Liver (tissue), 9 donors: Measurements from ENCODE around the gene GADL1. TPM values are rescaled to one million over a fixed set of nuclear protein-coding genes. Genes with fewer than 3 reads are reported as not detected.

Experiments
- DNase-seq: peaks from one replicate; pipeline ENCODE4 v3.0.0-alpha.2; 2017; ENCODE audit warnings: low spot score
- H3K27ac ChIP-seq, 2 donors: one replicate each; pipeline ENCODE4 v1.7.0; 2013; ENCODE audit warnings: inconsistent platforms in 2 of 2, low read length in 2 of 2, control low read depth in 1 of 2, low read depth in 1 of 2, mild to moderate bottlenecking in 1 of 2
- H3K27me3 ChIP-seq, 4 donors: one replicate each; pipeline versions ENCODE4 v1.6.1 to v1.7.0; 2013; ENCODE audit warnings: low read length in 3 of 4, inconsistent platforms in 1 of 4, mild to moderate bottlenecking in 1 of 4, moderate library complexity in 1 of 4; ENCODE audit not compliant: control insufficient read depth in 4 of 4, insufficient read depth in 4 of 4
- H3K36me3 ChIP-seq, 4 donors: one replicate each; pipeline versions ENCODE4 v1.6.1 to v1.7.0; 2013; ENCODE audit warnings: low read length in 3 of 4, mild to moderate bottlenecking in 3 of 4, low read depth in 1 of 4, moderate library complexity in 1 of 4; ENCODE audit not compliant: control insufficient read depth in 4 of 4, insufficient read depth in 3 of 4
- H3K4me1 ChIP-seq, 4 donors: one replicate each; pipeline versions ENCODE4 v1.6.1 to v1.7.0; 2013; ENCODE audit warnings: low read length in 3 of 4, mild to moderate bottlenecking in 3 of 4, moderate library complexity in 1 of 4; ENCODE audit not compliant: control insufficient read depth in 4 of 4, insufficient read depth in 4 of 4
- H3K4me3 ChIP-seq, 3 donors: one replicate each; pipeline versions ENCODE4 v1.6.1 to v1.7.0; 2013; ENCODE audit warnings: low read length in 3 of 3, control low read depth in 1 of 3, low read depth in 1 of 3, mild to moderate bottlenecking in 1 of 3
- H3K9ac ChIP-seq, 2 donors: one replicate each; pipeline ENCODE4 v1.7.0; 2013; ENCODE audit warnings: low read length in 2 of 2, mild to moderate bottlenecking in 2 of 2, moderate library complexity in 2 of 2, control low read depth in 1 of 2, low read depth in 1 of 2
- H3K9me3 ChIP-seq, 4 donors: one replicate each; pipeline versions ENCODE4 v1.6.1 to v1.7.0; 2013; ENCODE audit warnings: low read length in 3 of 4; ENCODE audit not compliant: control insufficient read depth in 4 of 4
- ATF3 ChIP-seq: IDR thresholded peaks from 2 replicates; pipeline ENCODE4 v1.6.1; 2016; ENCODE audit warnings: antibody characterized with exemption
- CTCF ChIP-seq: fragments of 150-350 bp; IDR thresholded peaks from 2 replicates; pipeline ENCODE4 v1.5.1; 2017; ENCODE audit warnings: improper control_type of control experiment, low read depth, low read length; ENCODE audit not compliant: missing input control
- EGR1 ChIP-seq, 2 donors: IDR thresholded peaks; 2 replicates each; pipeline ENCODE4 v1.6.1; 2016 to 2018; ENCODE audit warnings: antibody characterized with exemption in 2 of 2, low read depth in 2 of 2
- FOXA1 ChIP-seq: IDR thresholded peaks from 2 replicates; pipeline ENCODE4 v1.6.1; 2016; ENCODE audit warnings: antibody characterized with exemption
- FOXA2 ChIP-seq: IDR thresholded peaks from 2 replicates; pipeline ENCODE4 v1.6.1; 2016; ENCODE audit warnings: antibody characterized with exemption
- GABPA ChIP-seq, 2 donors: IDR thresholded peaks in 1 of 2; conservative IDR thresholded peaks in 1 of 2; 2 replicates each; pipeline ENCODE4 v1.6.1; 2016; ENCODE audit warnings: antibody characterized with exemption in 2 of 2, mild to moderate bottlenecking in 1 of 2, moderate library complexity in 1 of 2
- HNF4A ChIP-seq, 2 donors: conservative IDR thresholded peaks; 2 replicates each; pipeline ENCODE4 v1.6.1; 2016; ENCODE audit warnings: antibody characterized with exemption in 2 of 2, mild to moderate bottlenecking in 2 of 2
- HNF4G ChIP-seq: IDR thresholded peaks from 2 replicates; pipeline ENCODE4 v1.6.1; 2016; ENCODE audit warnings: antibody characterized with exemption
- JUND ChIP-seq, 2 donors: IDR thresholded peaks; 2 replicates each; pipeline ENCODE4 v1.6.1; 2016; ENCODE audit warnings: antibody characterized with exemption in 2 of 2
- MAX ChIP-seq: IDR thresholded peaks from 2 replicates; pipeline ENCODE4 v1.6.1; 2016; ENCODE audit warnings: antibody characterized with exemption
- NR2F2 ChIP-seq: IDR thresholded peaks from 2 replicates; pipeline ENCODE4 v1.6.1; 2016; ENCODE audit warnings: antibody characterized with exemption
- RAD21 ChIP-seq, 2 donors: IDR thresholded peaks; 2 replicates each; pipeline ENCODE4 v1.6.1; 2016; ENCODE audit warnings: antibody characterized with exemption in 2 of 2, mild to moderate bottlenecking in 2 of 2
- REST ChIP-seq: IDR thresholded peaks from 2 replicates; pipeline ENCODE4 v1.6.1; 2016; ENCODE audit warnings: antibody characterized with exemption, mild to moderate bottlenecking
- RXRA ChIP-seq, 2 donors: IDR thresholded peaks; 2 replicates each; pipeline ENCODE4 v1.6.1; 2017 to 2018; ENCODE audit warnings: antibody characterized with exemption in 2 of 2, mild to moderate bottlenecking in 1 of 2
- SP1 ChIP-seq: IDR thresholded peaks from 2 replicates; pipeline ENCODE4 v1.6.1; 2018; ENCODE audit warnings: antibody characterized with exemption, mild to moderate bottlenecking
- TAF1 ChIP-seq: conservative IDR thresholded peaks from 2 replicates; pipeline ENCODE4 v1.6.1; 2016; ENCODE audit warnings: antibody characterized with exemption, mild to moderate bottlenecking
- YY1 ChIP-seq: IDR thresholded peaks from 2 replicates; pipeline ENCODE4 v1.6.1; 2016; ENCODE audit warnings: antibody characterized with exemption, mild to moderate bottlenecking
- ZBTB33 ChIP-seq: IDR thresholded peaks from 2 replicates; pipeline ENCODE4 v1.6.1; 2016; ENCODE audit warnings: antibody characterized with exemption
- WGBS: extraction: QIAGEN DNeasy Blood & Tissue Kit; methylation state at CpG from one replicate; pipeline ENCODE4 v1.1.7; 2013; 5-methylcytosine and 5-hydroxymethylcytosine counted together
- polyA plus RNA-seq, 2 donors: library from polyadenylated mRNA; stranded (reverse) in 1 of 2; unstranded in 1 of 2; fragments of 200-250 nt in 1 of 2; fragments of >200 nt in 1 of 2; fragmentation: Nextera tagmentation in 1 of 2; extraction: Ambion mirVana in 1 of 2; gene quantifications; one replicate each; pipeline versions ENCODE4 v1.2.1 to v1.2.3, GENCODE V29; 2013 to 2015
- total RNA-seq, 2 donors: library from RNA; depleted of rRNA; stranded (reverse); fragments of >200 nt; gene quantifications; one replicate each; pipeline ENCODE4 v1.2.3, GENCODE V29; 2014
- donor health status: healthy.
- donor health status: healthy.
- donor health status: healthy.
- donor health status: healthy.
- donor health status: healthy.

GADL1 gene
- total and polyA plus RNA-seq, 4 donors = not detected

- DNase-seq = no peak
- H3K27ac ChIP-seq = no peak overlapping the region
- H3K9me3 ChIP-seq = no peaks in the 10 kb centered on the region
- no peak for TF ChIP-seq ZBTB33
- TF ChIP-seq YY1 = no peak
- TF ChIP-seq FOXA2 = no peak
- TF ChIP-seq EGR1 (IDR thresholded peaks at IDR 0.05; ENCODE audit: low read depth in 2 of 2) = no peak
- no peak for TF ChIP-seq REST
- no peak for TF ChIP-seq JUND (IDR thresholded peaks at IDR 0.05)
- TF ChIP-seq HNF4A (conservative IDR thresholded peaks at IDR 0.05) = no peak
- TF ChIP-seq RAD21 (IDR thresholded peaks at IDR 0.05) = no peak
- no peak for TF ChIP-seq TAF1
- TF ChIP-seq HNF4G = no peak
- no peak for TF ChIP-seq RXRA (IDR thresholded peaks at IDR 0.05)
- TF ChIP-seq CTCF = no peak
- no peak for TF ChIP-seq NR2F2
- no peak for TF ChIP-seq FOXA1
- TF ChIP-seq SP1 = no peak
- TF ChIP-seq ATF3 = no peak
- TF ChIP-seq MAX = no peak
- TF ChIP-seq GABPA (IDR thresholded peaks at IDR 0.05 in 1 of 2, conservative IDR thresholded peaks at IDR 0.05 in 1 of 2) = no peak
- 90% methylated on average over 2 of the region's 2 CpGs for WGBS
- peaks cover 0 to 16% (median 8%) of the 10 kb centered on the region in 4 donors for H3K4me1 ChIP-seq
- peaks cover 0 to 13% (median 6%) of the 10 kb centered on the region in 4 donors for H3K36me3 ChIP-seq
- no peak overlapping the region for H3K9ac ChIP-seq
- H3K4me3 ChIP-seq = no peak overlapping the region
- H3K27me3 ChIP-seq = no peaks in the 10 kb centered on the region
Observed at GRCh38 chr3:30696896-30697295, 197.6 kb downstream of the GADL1 start.
